K562 (cell line): ENCODE results near the gene NRP1.

Experiments used
- CBX5 ChIP-seq: IDR thresholded peaks from 2 replicates; pipeline ENCODE4 v1.6.1; 2014; ENCODE audit warnings: low read depth, borderline replicate concordance
- MAFG ChIP-seq: fragments of 450-650 bp; conservative IDR thresholded peaks from 2 replicates; pipeline ENCODE4 v1.6.1; 2016; ENCODE audit warnings: missing genetic modification characterization, missing compliant biosample characterization
- PTTG1 ChIP-seq: fragments of 450-650 bp; IDR thresholded peaks from 2 replicates; pipeline ENCODE4 v1.6.1; 2016; ENCODE audit warnings: low read depth, mild to moderate bottlenecking, missing genetic modification characterization, missing compliant biosample characterization
- RB1 ChIP-seq: fragments of 450-650 bp; IDR thresholded peaks from 2 replicates; pipeline ENCODE4 v1.6.1; 2017; ENCODE audit warnings: low read depth, mild to moderate bottlenecking
- TCF7L2 ChIP-seq: fragments of 150-350 bp; IDR thresholded peaks from 2 replicates; pipeline ENCODE4 v1.6.1; 2016; ENCODE audit warnings: low read depth, mild to moderate bottlenecking, low read length, moderate library complexity
- ZNF175 ChIP-seq: fragments of 200-800 bp; sonication (Bioruptor generic); IDR thresholded peaks from 2 replicates; pipeline ENCODE4 v1.6.1; 2016; ENCODE audit warnings: low read depth, mild to moderate bottlenecking, missing genetic modification characterization, missing compliant biosample characterization
- TF ChIP-seq, protein P1 (sequence below): fragments of 450-650 bp; IDR thresholded peaks from 2 replicates; pipeline ENCODE4 v1.6.1; 2016; ENCODE audit warnings: mild to moderate bottlenecking
- TF ChIP-seq, protein P2 (sequence below), 2 experiments: fragments of 450-650 bp; IDR thresholded peaks; 2 replicates each; pipeline ENCODE4 v1.6.1; 2016; ENCODE audit warnings: mild to moderate bottlenecking in 2 of 2, borderline replicate concordance in 1 of 2, low read depth in 1 of 2, moderate library complexity in 1 of 2
- TF ChIP-seq, protein P3 (sequence below), 3 experiments: IDR thresholded peaks in 2 of 3; conservative IDR thresholded peaks in 1 of 3; 2 replicates each; pipeline ENCODE4 v1.5.1; 2011 to 2012; ENCODE audit warnings: low read length in 3 of 3, mild to moderate bottlenecking in 3 of 3, control low read depth in 2 of 3, improper control_type of control experiment in 1 of 3, inconsistent platforms in 1 of 3, low read depth in 1 of 3, mixed read lengths in 1 of 3, moderate library complexity in 1 of 3; ENCODE audit not compliant: insufficient read depth in 2 of 3
- TF ChIP-seq, protein P4 (sequence below), 2 experiments: fragments of 450-650 bp; IDR thresholded peaks; 2 replicates each; pipeline ENCODE4 v1.6.1; 2018; ENCODE audit warnings: mild to moderate bottlenecking in 2 of 2, low read depth in 1 of 2; ENCODE audit not compliant: partially characterized antibody in 2 of 2

DNA sequence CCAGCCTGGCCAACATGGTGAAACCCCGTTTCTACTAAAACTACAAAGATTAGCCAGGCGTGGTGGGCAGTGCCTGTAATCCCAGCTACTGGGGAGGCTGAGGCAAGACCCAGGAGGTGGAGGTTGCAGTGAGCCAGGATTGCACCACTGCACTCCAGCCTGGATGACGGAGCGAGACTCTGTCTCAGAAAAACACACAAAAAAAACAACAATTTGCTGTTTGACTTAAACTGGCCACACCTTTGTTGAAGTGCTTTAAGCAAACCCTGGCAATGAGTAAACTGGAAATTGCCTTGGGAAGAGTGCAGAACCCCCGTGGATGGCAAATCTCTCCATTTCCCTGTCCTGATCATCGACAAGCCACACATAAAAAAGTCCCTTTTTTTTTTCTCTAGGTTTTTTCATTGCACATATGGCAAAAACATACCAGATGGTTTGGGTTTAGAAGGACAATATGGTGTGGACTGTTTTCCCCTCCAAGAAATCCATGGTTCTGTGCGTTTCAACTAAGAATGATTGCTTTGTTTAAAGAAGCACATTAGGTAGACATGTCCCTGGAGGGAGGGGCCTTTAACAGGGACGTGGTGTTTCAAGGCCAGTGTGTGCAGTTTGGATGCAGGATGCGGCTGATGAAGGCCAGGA lies 76.9 kb downstream of the NRP1 start:
- TF ChIP-seq, protein P1, sequence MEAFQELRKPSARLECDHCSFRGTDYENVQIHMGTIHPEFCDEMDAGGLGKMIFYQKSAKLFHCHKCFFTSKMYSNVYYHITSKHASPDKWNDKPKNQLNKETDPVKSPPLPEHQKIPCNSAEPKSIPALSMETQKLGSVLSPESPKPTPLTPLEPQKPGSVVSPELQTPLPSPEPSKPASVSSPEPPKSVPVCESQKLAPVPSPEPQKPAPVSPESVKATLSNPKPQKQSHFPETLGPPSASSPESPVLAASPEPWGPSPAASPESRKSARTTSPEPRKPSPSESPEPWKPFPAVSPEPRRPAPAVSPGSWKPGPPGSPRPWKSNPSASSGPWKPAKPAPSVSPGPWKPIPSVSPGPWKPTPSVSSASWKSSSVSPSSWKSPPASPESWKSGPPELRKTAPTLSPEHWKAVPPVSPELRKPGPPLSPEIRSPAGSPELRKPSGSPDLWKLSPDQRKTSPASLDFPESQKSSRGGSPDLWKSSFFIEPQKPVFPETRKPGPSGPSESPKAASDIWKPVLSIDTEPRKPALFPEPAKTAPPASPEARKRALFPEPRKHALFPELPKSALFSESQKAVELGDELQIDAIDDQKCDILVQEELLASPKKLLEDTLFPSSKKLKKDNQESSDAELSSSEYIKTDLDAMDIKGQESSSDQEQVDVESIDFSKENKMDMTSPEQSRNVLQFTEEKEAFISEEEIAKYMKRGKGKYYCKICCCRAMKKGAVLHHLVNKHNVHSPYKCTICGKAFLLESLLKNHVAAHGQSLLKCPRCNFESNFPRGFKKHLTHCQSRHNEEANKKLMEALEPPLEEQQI, result no peak
- TF ChIP-seq PTTG1 (tag), result no peak
- TF ChIP-seq, protein P2, sequence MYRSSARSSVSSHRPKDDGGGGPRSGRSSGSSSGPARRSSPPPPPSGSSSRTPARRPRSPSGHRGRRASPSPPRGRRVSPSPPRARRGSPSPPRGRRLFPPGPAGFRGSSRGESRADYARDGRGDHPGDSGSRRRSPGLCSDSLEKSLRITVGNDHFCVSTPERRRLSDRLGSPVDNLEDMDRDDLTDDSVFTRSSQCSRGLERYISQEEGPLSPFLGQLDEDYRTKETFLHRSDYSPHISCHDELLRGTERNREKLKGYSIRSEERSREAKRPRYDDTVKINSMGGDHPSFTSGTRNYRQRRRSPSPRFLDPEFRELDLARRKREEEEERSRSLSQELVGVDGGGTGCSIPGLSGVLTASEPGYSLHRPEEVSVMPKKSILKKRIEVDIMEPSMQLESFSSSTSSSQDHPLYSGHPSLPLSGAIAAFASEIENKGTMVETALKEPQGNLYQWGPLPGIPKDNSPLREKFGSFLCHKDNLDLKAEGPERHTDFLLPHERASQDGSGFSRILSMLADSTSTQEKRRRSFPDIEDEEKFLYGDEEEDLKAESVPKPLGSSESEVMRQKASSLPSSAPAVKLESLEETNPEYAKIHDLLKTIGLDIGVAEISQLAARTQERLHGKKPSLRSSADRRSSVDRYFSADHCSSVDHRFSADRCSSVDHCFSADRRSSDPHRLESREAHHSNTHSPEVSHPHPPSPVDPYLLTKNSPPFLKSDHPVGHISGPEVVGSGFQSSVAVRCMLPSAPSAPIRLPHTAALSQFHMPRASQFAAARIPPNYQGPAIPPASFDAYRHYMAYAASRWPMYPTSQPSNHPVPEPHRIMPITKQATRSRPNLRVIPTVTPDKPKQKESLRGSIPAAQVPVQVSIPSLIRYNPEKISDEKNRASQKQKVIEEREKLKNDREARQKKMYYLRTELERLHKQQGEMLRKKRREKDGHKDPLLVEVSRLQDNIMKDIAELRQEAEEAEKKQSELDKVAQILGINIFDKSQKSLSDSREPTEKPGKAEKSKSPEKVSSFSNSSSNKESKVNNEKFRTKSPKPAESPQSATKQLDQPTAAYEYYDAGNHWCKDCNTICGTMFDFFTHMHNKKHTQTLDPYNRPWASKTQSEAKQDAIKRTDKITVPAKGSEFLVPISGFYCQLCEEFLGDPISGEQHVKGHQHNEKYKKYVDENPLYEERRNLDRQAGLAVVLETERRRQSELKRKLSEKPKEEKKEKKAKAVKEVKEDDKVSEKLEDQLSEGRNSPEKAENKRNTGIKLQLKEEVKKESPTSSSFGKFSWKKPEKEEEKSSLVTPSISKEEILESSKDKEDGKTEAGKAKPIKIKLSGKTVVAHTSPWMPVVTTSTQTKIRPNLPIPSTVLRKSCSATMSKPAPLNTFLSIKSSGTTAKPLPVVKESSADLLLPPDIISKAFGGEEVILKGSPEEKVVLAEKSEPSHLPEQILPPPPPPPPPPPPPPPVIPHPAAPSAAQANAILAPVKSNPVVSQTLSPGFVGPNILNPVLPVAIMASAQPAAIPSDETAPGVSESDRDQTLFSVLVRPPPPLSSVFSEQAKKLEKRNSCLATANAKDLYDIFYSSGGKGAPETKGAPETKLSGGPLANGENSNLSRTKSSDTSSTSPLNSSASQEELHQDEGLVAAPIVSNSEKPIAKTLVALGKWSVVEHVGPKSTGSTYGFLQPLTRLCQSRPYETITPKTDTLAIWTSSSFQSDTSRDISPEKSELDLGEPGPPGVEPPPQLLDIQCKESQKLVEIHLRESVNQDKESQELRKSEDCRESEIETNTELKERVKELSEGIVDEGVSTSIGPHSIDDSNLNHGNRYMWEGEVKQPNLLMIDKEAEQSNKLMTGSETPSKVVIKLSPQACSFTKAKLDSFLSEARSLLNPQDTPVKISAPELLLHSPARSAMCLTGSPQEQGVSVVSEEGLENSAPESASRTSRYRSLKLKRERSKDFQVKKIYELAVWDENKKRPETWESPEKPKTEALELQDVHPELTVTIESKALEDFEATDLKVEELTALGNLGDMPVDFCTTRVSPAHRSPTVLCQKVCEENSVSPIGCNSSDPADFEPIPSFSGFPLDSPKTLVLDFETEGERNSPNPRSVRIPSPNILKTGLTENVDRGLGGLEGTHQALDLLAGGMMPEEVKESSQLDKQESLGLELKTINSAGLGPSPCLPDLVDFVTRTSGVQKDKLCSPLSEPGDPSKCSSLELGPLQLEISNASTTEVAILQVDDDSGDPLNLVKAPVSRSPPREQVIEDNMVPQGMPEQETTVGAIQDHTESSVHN (IDR thresholded peaks at IDR 0.05; ENCODE audit: borderline replicate concordance in 1 of 2, low read depth in 1 of 2), result no peak
- TF ChIP-seq, protein P3, sequence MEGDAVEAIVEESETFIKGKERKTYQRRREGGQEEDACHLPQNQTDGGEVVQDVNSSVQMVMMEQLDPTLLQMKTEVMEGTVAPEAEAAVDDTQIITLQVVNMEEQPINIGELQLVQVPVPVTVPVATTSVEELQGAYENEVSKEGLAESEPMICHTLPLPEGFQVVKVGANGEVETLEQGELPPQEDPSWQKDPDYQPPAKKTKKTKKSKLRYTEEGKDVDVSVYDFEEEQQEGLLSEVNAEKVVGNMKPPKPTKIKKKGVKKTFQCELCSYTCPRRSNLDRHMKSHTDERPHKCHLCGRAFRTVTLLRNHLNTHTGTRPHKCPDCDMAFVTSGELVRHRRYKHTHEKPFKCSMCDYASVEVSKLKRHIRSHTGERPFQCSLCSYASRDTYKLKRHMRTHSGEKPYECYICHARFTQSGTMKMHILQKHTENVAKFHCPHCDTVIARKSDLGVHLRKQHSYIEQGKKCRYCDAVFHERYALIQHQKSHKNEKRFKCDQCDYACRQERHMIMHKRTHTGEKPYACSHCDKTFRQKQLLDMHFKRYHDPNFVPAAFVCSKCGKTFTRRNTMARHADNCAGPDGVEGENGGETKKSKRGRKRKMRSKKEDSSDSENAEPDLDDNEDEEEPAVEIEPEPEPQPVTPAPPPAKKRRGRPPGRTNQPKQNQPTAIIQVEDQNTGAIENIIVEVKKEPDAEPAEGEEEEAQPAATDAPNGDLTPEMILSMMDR (IDR thresholded peaks at IDR 0.05 in 2 of 3, conservative IDR thresholded peaks at IDR 0.05 in 1 of 3; ENCODE audit: insufficient read depth in 2 of 3, low read depth in 1 of 3, low read length in 3 of 3), result no peak
- TF ChIP-seq, protein P4, sequence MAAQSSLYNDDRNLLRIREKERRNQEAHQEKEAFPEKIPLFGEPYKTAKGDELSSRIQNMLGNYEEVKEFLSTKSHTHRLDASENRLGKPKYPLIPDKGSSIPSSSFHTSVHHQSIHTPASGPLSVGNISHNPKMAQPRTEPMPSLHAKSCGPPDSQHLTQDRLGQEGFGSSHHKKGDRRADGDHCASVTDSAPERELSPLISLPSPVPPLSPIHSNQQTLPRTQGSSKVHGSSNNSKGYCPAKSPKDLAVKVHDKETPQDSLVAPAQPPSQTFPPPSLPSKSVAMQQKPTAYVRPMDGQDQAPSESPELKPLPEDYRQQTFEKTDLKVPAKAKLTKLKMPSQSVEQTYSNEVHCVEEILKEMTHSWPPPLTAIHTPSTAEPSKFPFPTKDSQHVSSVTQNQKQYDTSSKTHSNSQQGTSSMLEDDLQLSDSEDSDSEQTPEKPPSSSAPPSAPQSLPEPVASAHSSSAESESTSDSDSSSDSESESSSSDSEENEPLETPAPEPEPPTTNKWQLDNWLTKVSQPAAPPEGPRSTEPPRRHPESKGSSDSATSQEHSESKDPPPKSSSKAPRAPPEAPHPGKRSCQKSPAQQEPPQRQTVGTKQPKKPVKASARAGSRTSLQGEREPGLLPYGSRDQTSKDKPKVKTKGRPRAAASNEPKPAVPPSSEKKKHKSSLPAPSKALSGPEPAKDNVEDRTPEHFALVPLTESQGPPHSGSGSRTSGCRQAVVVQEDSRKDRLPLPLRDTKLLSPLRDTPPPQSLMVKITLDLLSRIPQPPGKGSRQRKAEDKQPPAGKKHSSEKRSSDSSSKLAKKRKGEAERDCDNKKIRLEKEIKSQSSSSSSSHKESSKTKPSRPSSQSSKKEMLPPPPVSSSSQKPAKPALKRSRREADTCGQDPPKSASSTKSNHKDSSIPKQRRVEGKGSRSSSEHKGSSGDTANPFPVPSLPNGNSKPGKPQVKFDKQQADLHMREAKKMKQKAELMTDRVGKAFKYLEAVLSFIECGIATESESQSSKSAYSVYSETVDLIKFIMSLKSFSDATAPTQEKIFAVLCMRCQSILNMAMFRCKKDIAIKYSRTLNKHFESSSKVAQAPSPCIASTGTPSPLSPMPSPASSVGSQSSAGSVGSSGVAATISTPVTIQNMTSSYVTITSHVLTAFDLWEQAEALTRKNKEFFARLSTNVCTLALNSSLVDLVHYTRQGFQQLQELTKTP (IDR thresholded peaks at IDR 0.05; ENCODE audit: low read depth in 1 of 2, partially characterized antibody in 2 of 2), result no peak
- no peak for TF ChIP-seq TCF7L2
- no peak for TF ChIP-seq RB1
- no peak for TF ChIP-seq ZNF175 (CRISPR knock-in tag)
- TF ChIP-seq MAFG (tag), result no peak
- TF ChIP-seq CBX5, result no peak
